ENCODE measurements around the gene PCSK7. TPM values are rescaled to one million over a fixed set of nuclear protein-coding genes. Genes with fewer than 3 reads are reported as not detected.

PCSK7 gene
- total and polyA plus RNA-seq, 12 donors: 22.6 to 54.4 (median 42.2) TPM

DNA sequence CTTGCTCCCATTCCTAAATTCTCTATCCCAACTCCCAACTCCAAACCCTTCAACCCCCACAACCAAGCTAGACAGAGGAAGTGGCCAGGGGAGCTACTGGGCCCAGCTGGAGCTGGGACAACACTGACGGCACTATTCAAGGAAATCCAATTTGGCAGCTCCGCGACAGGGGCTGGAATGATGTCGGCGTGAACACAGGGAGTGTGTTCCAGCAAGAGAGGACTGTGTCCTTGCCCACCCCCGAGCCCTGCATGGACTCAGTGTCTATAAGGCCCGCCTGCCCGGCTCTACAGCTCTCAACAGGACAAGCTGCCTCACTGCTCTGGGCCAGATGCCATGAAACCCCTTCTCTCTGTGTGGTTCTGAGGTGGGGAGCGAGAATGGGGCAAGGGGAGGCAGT, 11.3 kb downstream of the PCSK7 start:
- 64 to 87% (median 74%) methylated on average over 4 to 9 of the region's 9 CpGs for WGBS, 4 donors
- peaks cover 0 to 66% of the 10 kb centered on the region in 2 donors for H3K36me3 ChIP-seq (replicated peaks in 1 of 2)
- peaks cover 0 to 43% of the 10 kb centered on the region in 2 donors for H3K4me1 ChIP-seq (replicated peaks in 1 of 2)
- H3K9me3 ChIP-seq (replicated peaks in 1 of 3): no peaks in the 10 kb centered on the region
- TF ChIP-seq, protein P1, sequence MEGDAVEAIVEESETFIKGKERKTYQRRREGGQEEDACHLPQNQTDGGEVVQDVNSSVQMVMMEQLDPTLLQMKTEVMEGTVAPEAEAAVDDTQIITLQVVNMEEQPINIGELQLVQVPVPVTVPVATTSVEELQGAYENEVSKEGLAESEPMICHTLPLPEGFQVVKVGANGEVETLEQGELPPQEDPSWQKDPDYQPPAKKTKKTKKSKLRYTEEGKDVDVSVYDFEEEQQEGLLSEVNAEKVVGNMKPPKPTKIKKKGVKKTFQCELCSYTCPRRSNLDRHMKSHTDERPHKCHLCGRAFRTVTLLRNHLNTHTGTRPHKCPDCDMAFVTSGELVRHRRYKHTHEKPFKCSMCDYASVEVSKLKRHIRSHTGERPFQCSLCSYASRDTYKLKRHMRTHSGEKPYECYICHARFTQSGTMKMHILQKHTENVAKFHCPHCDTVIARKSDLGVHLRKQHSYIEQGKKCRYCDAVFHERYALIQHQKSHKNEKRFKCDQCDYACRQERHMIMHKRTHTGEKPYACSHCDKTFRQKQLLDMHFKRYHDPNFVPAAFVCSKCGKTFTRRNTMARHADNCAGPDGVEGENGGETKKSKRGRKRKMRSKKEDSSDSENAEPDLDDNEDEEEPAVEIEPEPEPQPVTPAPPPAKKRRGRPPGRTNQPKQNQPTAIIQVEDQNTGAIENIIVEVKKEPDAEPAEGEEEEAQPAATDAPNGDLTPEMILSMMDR (IDR thresholded peaks at IDR 0.05): no peak
- no peak for TF ChIP-seq POLR2A (IDR thresholded peaks at IDR 0.05)
- H3K4me3 ChIP-seq: no peak overlapping the region
- peak in 2 of 7 donors; percentile 36 to 54 for DNase-seq
- no peaks in the 10 kb centered on the region for H3K27me3 ChIP-seq
- intact Hi-C loops (cut with DNase I): loop anchor here in 1 of 2 donors (10.0 kb wide), 1 partner anchor 436 kb away; the partner anchor contains the start of gene ZPR1
- H3K27ac ChIP-seq: peak overlapping the region in 4 of 5 donors; percentile 21 to 95 (median 52)

DNA sequence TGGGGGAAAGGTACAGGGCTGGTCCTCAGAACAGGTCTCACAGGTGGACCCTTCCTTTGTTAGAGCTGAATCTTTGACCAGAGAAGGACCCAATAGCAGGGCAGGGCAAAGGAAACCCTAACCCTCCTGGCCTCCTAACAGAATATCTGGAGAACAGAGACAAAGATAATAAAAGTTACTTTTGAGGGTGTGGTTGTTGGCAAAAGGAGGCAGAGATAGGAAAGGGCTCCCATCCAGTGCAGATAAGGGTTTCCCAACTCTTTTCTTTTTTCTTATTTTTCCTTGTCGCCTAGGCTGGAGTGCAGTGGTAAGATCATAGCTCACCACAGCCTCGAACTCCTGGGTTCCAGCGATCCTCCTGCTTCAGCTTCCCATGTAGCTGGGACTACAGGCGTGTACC, 11.9 kb downstream of the PCSK7 start:
- Histone ChIP-seq H3K4me1 (replicated peaks in 1 of 2) (peaks cover 0 to 43% of the 10 kb centered on the region in 2 donors), H3K36me3 (replicated peaks in 1 of 2) (peaks cover 0 to 62% of the 10 kb centered on the region in 2 donors), H3K27me3 (no peaks in the 10 kb centered on the region), H3K4me3 (no peak overlapping the region), H3K9me3 (replicated peaks in 1 of 3) (no peaks in the 10 kb centered on the region), H3K27ac (peak overlapping the region in 4 of 5 donors; percentile 27 to 95 (median 52))
- 83 to 94% (median 91%) methylated on average over 4 of the region's 4 CpGs for WGBS, 4 donors
- TF ChIP-seq, protein P1 (IDR thresholded peaks at IDR 0.05): no peak
- TF ChIP-seq POLR2A (IDR thresholded peaks at IDR 0.05): no peak
- no peak for DNase-seq
- intact Hi-C loops (cut with DNase I): loop anchor here in 1 of 2 donors (10.0 kb wide), 1 partner anchor 435 kb away; the partner anchor contains the start of gene ZPR1

DNA sequence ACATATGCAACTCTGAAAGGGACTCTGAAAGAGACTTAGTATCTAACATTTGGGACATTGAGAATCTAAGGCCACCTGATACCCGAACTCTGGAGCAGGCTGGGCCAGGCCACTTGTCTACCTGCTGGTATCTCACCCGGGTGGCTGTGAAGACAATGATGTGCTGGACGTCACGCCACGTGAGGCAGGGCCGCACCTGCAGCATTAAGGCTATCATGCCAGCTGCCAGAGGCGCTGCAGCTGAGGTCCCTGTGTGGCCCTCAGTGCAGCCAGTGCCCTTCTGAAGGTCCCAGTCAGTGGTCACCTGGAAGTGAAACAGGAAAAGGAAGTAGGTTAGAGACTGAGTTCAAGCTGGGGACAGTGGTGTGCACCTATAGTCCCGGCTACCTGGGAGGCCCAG, 12.4 kb downstream of the PCSK7 start:
- peak in 2 of 7 donors; percentile 4 to 13 for DNase-seq
- H3K4me1 ChIP-seq (replicated peaks in 1 of 2): peaks cover 0 to 43% of the 10 kb centered on the region in 2 donors
- intact Hi-C loops (cut with DNase I): no loop called here
- no peaks in the 10 kb centered on the region for H3K27me3 ChIP-seq
- no peak overlapping the region for H3K4me3 ChIP-seq
- H3K27ac ChIP-seq: peak overlapping the region in 4 of 5 donors; percentile 27 to 95 (median 50)
- H3K36me3 ChIP-seq (replicated peaks in 1 of 2): peaks cover 0 to 67% of the 10 kb centered on the region in 2 donors
- TF ChIP-seq POLR2A (IDR thresholded peaks at IDR 0.05): no peak
- TF ChIP-seq, protein P1 (IDR thresholded peaks at IDR 0.05): no peak
- WGBS, 4 donors: 85 to 93% (median 91%) methylated on average over 2 to 8 of the region's 8 CpGs
- H3K9me3 ChIP-seq (replicated peaks in 1 of 3): no peaks in the 10 kb centered on the region

DNA sequence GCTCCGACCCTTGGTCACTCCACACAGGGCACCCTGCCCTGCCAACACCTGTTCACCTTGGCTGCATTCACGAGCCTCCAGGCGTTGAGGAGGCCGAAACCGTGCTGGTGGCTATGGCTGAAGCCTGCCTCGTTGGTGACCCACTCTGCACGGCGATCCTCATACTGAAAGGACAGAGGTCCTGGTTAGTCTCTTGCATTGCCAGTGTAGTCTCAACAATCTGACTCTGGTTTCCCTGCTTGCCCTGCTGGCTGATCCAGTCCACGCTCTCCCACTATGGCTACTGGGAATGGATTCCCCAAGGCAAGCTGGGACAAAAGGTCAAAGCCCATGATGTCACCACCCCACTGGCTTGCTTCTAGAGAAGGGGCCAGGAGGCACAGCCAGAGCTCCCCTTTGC, 12.9 kb downstream of the PCSK7 start:
- peak in 2 of 7 donors; percentile 6 to 12 for DNase-seq
- Histone ChIP-seq H3K27ac (peak overlapping the region in 4 of 5 donors; percentile 27 to 95 (median 50)), H3K36me3 (replicated peaks in 1 of 2) (peaks cover 0 to 68% of the 10 kb centered on the region in 2 donors), H3K9me3 (replicated peaks in 1 of 3) (no peaks in the 10 kb centered on the region), H3K4me3 (no peak overlapping the region), H3K27me3 (no peaks in the 10 kb centered on the region), H3K4me1 (replicated peaks in 1 of 2) (peaks cover 0 to 43% of the 10 kb centered on the region in 2 donors)
- intact Hi-C loops (cut with DNase I): no loop called here
- TF ChIP-seq, protein P1 (IDR thresholded peaks at IDR 0.05): no peak
- TF ChIP-seq POLR2A (IDR thresholded peaks at IDR 0.05): no peak
- 87 to 100% (median 92%) methylated on average over 6 to 9 of the region's 9 CpGs for WGBS, 4 donors

Measured in adrenal gland (tissue), 12 donors.